ENCODE results near the gene CD52. TPM values are rescaled to one million over a fixed set of nuclear protein-coding genes. Genes with fewer than 3 reads are reported as not detected.

The CD52 gene
- total and polyA plus RNA-seq, 2 experiments from 2014 or later, result 7.3 TPM; not detected in 1

DNA sequence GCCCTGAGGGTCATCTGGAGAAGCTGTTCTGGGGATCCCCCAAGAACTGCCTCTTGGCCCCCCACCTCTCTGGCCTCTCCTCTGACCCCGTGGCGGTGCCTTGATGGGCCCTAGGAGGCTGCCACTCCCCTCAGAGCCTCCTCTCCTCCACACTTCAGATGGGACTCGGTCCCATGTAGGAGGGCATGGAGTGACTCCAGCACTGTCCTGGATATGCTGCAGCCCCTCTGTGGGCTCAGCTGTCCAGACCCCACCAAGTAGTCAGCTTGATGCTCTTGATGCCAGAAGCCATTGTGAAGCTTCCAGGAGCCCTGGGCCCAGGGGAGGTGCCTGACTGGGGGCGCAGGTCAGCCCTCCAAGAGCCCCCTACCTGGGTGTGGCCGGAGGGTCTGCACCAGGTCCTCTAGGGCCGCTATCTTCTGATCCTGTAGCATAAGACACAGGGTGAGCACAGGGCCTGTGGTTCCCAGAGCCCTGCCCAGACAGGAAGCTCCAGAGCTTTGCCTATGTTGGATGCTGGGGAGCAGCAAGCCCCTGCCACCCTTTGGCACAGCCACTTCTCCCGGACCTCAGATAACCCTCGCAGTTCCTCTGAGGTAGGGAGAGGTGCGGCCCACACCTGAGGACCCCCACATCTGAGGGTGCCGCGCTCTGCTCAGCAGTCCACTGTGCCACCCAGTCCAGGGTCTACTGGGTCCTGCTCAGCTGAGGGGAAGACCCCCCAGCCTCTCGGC lies 20.5 kb upstream of the CD52 start:
- Mint-ChIP-seq H3K27ac (no peak overlapping the region), H3K9me3 (no peaks in the 10 kb centered on the region), H3K4me3 (no peak overlapping the region), H3K4me1 (no peaks in the 10 kb centered on the region), H3K27me3 (ENCODE audit: insufficient read depth, low read depth, poor library complexity) (peaks cover 7% of the 10 kb centered on the region), H3K36me3 (ENCODE audit: low read depth) (no peaks in the 10 kb centered on the region; the same call in 2 of the 3 replicates)
- Histone ChIP-seq H3K27ac (ENCODE audit: low read depth) (no peak overlapping the region), H4K20me1 (replicated peaks; ENCODE audit: insufficient read depth) (no peaks in the 10 kb centered on the region), H3K4me1 (ENCODE audit: insufficient read depth) (no peaks in the 10 kb centered on the region), H3K27me3 (ENCODE audit: insufficient read depth) (no peaks in the 10 kb centered on the region), H3K4me3 (no peak overlapping the region), H3K9me2 (ENCODE audit: insufficient read depth) (no peaks in the 10 kb centered on the region), H2AFZ (no peak overlapping the region), H3K79me2 (replicated peaks; ENCODE audit: insufficient read depth) (no peaks in the 10 kb centered on the region), H3K36me3 (ENCODE audit: insufficient read depth) (no peaks in the 10 kb centered on the region), H3K4me2 (no peak overlapping the region), H3F3A (replicated peaks; ENCODE audit: low read depth) (no peaks in the 10 kb centered on the region)
- DNase-seq (ENCODE audit: low spot score) (no peak), ATAC-seq (no peak)
- TF ChIP-seq ZNF114 (CRISPR knock-in tag; IDR thresholded peaks at IDR 0.05) (no peak), ETS1 (IDR thresholded peaks at IDR 0.05) (no peak), EZH2phosphoT487 (IDR thresholded peaks at IDR 0.05; ENCODE audit: unreplicated experiment) (no peak), POLR2AphosphoS5 (IDR thresholded peaks at IDR 0.05; ENCODE audit: low read depth) (no peak), REST (IDR thresholded peaks at IDR 0.05; ENCODE audit: unreplicated experiment) (no peak), ZNF462 (CRISPR knock-in tag; IDR thresholded peaks at IDR 0.05) (no peak), CREB1 (CRISPR knock-in tag; IDR thresholded peaks at IDR 0.05; ENCODE audit: low read depth) (no peak), STAT1 (IDR thresholded peaks at IDR 0.05; ENCODE audit: unreplicated experiment) (no peak), CTCF (conservative IDR thresholded peaks at IDR 0.05; ENCODE audit: low read depth in 2 of 2) (no peak), EZH2 (IDR thresholded peaks at IDR 0.05; ENCODE audit: low read depth, unreplicated experiment) (no peak), JUNB (IDR thresholded peaks at IDR 0.05; ENCODE audit: unreplicated experiment) (no peak), ZNF331 (CRISPR knock-in tag; IDR thresholded peaks at IDR 0.05; ENCODE audit: low read depth) (no peak), NANOG (IDR thresholded peaks at IDR 0.05; ENCODE audit: borderline replicate concordance) (no peak)
